ENCODE results near the gene NABP2. TPM values are rescaled to one million over a fixed set of nuclear protein-coding genes. Genes with fewer than 3 reads are reported as not detected.
A peak's percentile ranks its signal among the peaks of the same experiment; 100 is the strongest.

NABP2 gene
- total RNA-seq, 1 experiment from 2014 or later: 49.0 TPM

DNA sequence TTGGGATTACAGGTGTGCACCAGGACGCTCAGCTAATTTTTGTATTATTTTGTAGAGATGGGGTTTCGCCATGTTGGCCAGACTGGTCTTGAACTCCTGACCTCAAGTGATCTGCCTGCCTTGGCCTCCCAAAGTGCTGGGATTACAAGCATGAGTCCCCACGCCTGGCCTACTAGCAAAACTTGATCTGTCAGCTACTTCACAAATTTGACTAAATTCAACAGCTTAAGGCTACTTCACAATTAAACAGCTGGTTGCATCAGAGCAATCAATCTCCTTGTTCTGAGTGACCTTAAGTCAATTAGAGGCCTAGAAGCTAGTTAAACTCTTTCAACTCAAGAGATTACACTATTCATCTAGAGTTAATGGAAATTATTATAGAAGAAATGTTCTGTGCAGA is 54.8 kb downstream of the NABP2 start:
- 0 out of 7 replicates have a peak overlapping the region, but pooled peaks of 1 of the 3 experiments have one; percentile 6 for H3K27ac Mint-ChIP-seq

More for the DNA sequence above, 54.8 kb downstream of the NABP2 start:
- Histone ChIP-seq H3K23me2 (ENCODE audit: insufficient read length, low read depth, low read length, poor library complexity, severe bottlenecking) (no peaks in the 10 kb centered on the region), H3K9me3 (ENCODE audit: control insufficient read depth, low read depth, low read length) (no peaks in the 10 kb centered on the region), H2BK12ac (ENCODE audit: insufficient read length, low read depth, low read length) (no peak overlapping the region), H3K27ac (ENCODE audit: insufficient read length, low read depth, low read length) (no peak overlapping the region), H2AFZ (ENCODE audit: low read length) (no peak overlapping the region), H2BK20ac (ENCODE audit: low read depth, low read length, poor library complexity, severe bottlenecking) (no peak overlapping the region), H4K20me1 (ENCODE audit: control insufficient read depth, insufficient read depth, insufficient read length) (no peaks in the 10 kb centered on the region), H2AK5ac (ENCODE audit: insufficient read length, low read length) (no peak overlapping the region), H2BK5ac (ENCODE audit: insufficient read length, low read length) (no peak overlapping the region), H2BK15ac (ENCODE audit: low read depth, low read length) (no peak overlapping the region), H3K79me1 (ENCODE audit: insufficient read depth, low read depth, low read length, poor library complexity, severe bottlenecking) (no peaks in the 10 kb centered on the region), H3K56ac (ENCODE audit: insufficient read length, low read depth, low read length) (no peak overlapping the region), H3K79me2 (ENCODE audit: insufficient read depth, low read length) (no peaks in the 10 kb centered on the region), H3K9ac (ENCODE audit: extremely low read depth, insufficient read length, low read length) (no peak overlapping the region), H3K4me1 (ENCODE audit: insufficient read depth, low read length) (no peaks in the 10 kb centered on the region), H3K18ac (ENCODE audit: insufficient read length, low read depth, low read length) (no peak overlapping the region), H2BK120ac (ENCODE audit: low read depth, low read length, poor library complexity, severe bottlenecking) (no peak overlapping the region), H3K14ac (ENCODE audit: insufficient read depth, low read length) (no peak overlapping the region), H3K23ac (ENCODE audit: insufficient read length, low read depth, low read length) (no peak overlapping the region), H3K27me3 (ENCODE audit: insufficient read depth, low read length) (no peaks in the 10 kb centered on the region), H4K91ac (ENCODE audit: insufficient read length, low read depth, low read length) (no peak overlapping the region), H3T11ph (ENCODE audit: low read length) (no peak overlapping the region), H3K4ac (ENCODE audit: low read depth, low read length) (no peak overlapping the region), H4K8ac (replicated peaks; ENCODE audit: insufficient read length, low read depth, low read length) (no peak overlapping the region), H4K5ac (ENCODE audit: insufficient read length, low read depth, low read length) (no peak overlapping the region), H3K4me2 (ENCODE audit: insufficient read depth, insufficient read length, low read length) (no peak overlapping the region)
- WGBS (ENCODE audit: extremely low coverage, insufficient read length, low lambda C conversion rate): no CpG with 5 or more reads among the region's 3 CpGs
- H3K9me3 Mint-ChIP-seq: no peaks in the 10 kb centered on the region
- no peak overlapping the region for H3K4me3 Mint-ChIP-seq
- H3K36me3 Mint-ChIP-seq (ENCODE audit: insufficient read depth in 1 of 3, low read depth in 3 of 3): peaks cover 36 to 89% (median 58%) of the 10 kb centered on the region in 3 experiments
- H3K4me1 Mint-ChIP-seq: no peaks in the 10 kb centered on the region
- TF ChIP-seq, protein P1, sequence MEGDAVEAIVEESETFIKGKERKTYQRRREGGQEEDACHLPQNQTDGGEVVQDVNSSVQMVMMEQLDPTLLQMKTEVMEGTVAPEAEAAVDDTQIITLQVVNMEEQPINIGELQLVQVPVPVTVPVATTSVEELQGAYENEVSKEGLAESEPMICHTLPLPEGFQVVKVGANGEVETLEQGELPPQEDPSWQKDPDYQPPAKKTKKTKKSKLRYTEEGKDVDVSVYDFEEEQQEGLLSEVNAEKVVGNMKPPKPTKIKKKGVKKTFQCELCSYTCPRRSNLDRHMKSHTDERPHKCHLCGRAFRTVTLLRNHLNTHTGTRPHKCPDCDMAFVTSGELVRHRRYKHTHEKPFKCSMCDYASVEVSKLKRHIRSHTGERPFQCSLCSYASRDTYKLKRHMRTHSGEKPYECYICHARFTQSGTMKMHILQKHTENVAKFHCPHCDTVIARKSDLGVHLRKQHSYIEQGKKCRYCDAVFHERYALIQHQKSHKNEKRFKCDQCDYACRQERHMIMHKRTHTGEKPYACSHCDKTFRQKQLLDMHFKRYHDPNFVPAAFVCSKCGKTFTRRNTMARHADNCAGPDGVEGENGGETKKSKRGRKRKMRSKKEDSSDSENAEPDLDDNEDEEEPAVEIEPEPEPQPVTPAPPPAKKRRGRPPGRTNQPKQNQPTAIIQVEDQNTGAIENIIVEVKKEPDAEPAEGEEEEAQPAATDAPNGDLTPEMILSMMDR (conservative IDR thresholded peaks at IDR 0.05): no peak
- no peak for DNase-seq
- no peaks in the 10 kb centered on the region for H3K27me3 Mint-ChIP-seq (ENCODE audit: low read depth)

Other genes starting within 250 kb of the NABP2 start
- gene SUOX, start 227.1 kb upstream of the NABP2 start, total RNA-seq (2021): 21.0 and 21.5 TPM in 2 replicates
- gene IKZF4, start 203.3 kb upstream of the NABP2 start, total RNA-seq (2021): 13.0 and 13.9 TPM in 2 replicates
- gene RPS26, start 182.4 kb upstream of the NABP2 start, total RNA-seq (2021): 51.9 and 53.5 TPM in 2 replicates
- 51.2 and 56.5 TPM in 2 replicates for gene ERBB3, start 144.2 kb upstream of the NABP2 start, total RNA-seq (2021)
- 248 TPM in 2 replicates for gene PA2G4, start 119.8 kb upstream of the NABP2 start, total RNA-seq (2021)
- gene RPL41, start 107.7 kb upstream of the NABP2 start, total RNA-seq (2021): 4,637 and 4,685 TPM in 2 replicates
- gene ZC3H10, start 106.1 kb upstream of the NABP2 start, total RNA-seq (2021): 8.9 and 9.4 TPM in 2 replicates
- 111 and 112 TPM in 2 replicates for gene ESYT1, start 96.1 kb upstream of the NABP2 start, total RNA-seq (2021)
- gene MYL6B, start 71.8 kb upstream of the NABP2 start, total RNA-seq (2021): 165 and 168 TPM in 2 replicates
- gene MYL6, start 66.0 kb upstream of the NABP2 start, total RNA-seq (2021): 1,181 and 1,197 TPM in 2 replicates
- gene SMARCC2, start 34.9 kb upstream of the NABP2 start, total RNA-seq (2021): 85.0 and 86.9 TPM in 2 replicates
- 60.8 and 64.8 TPM in 2 replicates for gene RNF41, start 2.4 kb upstream of the NABP2 start, total RNA-seq (2021)
- gene SLC39A5, start 5.7 kb downstream of the NABP2 start, total RNA-seq (2021): 0.15 TPM in 1 of 2 replicates, not detected in the other
- gene ANKRD52, start 34.0 kb downstream of the NABP2 start, total RNA-seq (2021): 33.4 and 34.6 TPM in 2 replicates
- gene COQ10A, start 42.6 kb downstream of the NABP2 start, total RNA-seq (2021): 24.8 and 26.1 TPM in 2 replicates
- gene CS, start 76.0 kb downstream of the NABP2 start, total RNA-seq (2021): 250 and 253 TPM in 2 replicates
- gene CNPY2, start 91.6 kb downstream of the NABP2 start, total RNA-seq (2021): 203 and 221 TPM in 2 replicates
- 35.4 and 40.8 TPM in 2 replicates for gene PAN2, start 109.7 kb downstream of the NABP2 start, total RNA-seq (2021)
- gene IL23A, start 114.5 kb downstream of the NABP2 start, total RNA-seq (2021): 1.5 and 2.0 TPM in 2 replicates
- 47.8 and 49.9 TPM in 2 replicates for gene STAT2, start 135.8 kb downstream of the NABP2 start, total RNA-seq (2021)
- not detected in 2 replicates for gene APOF, start 138.5 kb downstream of the NABP2 start, total RNA-seq (2021)
- 64.9 and 68.0 TPM in 2 replicates for gene TIMELESS, start 225.1 kb downstream of the NABP2 start, total RNA-seq (2021)
- gene MIP, start 230.3 kb downstream of the NABP2 start, total RNA-seq (2021): 0.17 TPM in 1 of 2 replicates, not detected in the other
- gene SPRYD4, start 244.2 kb downstream of the NABP2 start, total RNA-seq (2021): 4.2 and 4.9 TPM in 2 replicates